Smooth muscle cell (in vitro differentiated cells): ENCODE data around the gene ADAM19. TPM values are rescaled to one million over a fixed set of nuclear protein-coding genes. Genes with fewer than 3 reads are reported as not detected.
"Not testable (repeated sequence)": the region's sequence is repeated elsewhere in the genome, so short reads cannot be mapped to it uniquely, and the experiment has no call there.

Experiments used
- DNase-seq: peaks from one replicate; lab custom pipeline; 2025; ENCODE audit not compliant: unreplicated experiment; lab: John Stamatoyannopoulos, UW
- H2AFZ ChIP-seq: fragments of 200-600 bp; sonication (generic); 2 replicates; pipeline ENCODE4 v1.6.0; 2016; ENCODE audit warnings: antibody characterized with exemption, low read depth, mild to moderate bottlenecking
- H3F3A ChIP-seq: fragments of 200-600 bp; sonication (generic); 2 replicates; pipeline ENCODE4 v1.6.0; 2017; ENCODE audit warnings: antibody characterized with exemption, low read depth
- H3K27ac ChIP-seq: fragments of 200-600 bp; sonication (generic); 2 replicates; pipeline ENCODE4 v1.5.1; 2016; ENCODE audit warnings: low read depth, mild to moderate bottlenecking
- H3K27me3 ChIP-seq: fragments of 200-600 bp; sonication (generic); 2 replicates; pipeline ENCODE4 v1.6.1; 2016; ENCODE audit warnings: low read depth, mild to moderate bottlenecking
- H3K36me3 ChIP-seq: fragments of 200-600 bp; sonication (generic); 2 replicates; pipeline ENCODE4 v1.5.1; 2016; ENCODE audit warnings: low read depth
- H3K4me1 ChIP-seq: fragments of 200-600 bp; sonication (generic); 2 replicates; pipeline ENCODE4 v1.5.1; 2016; ENCODE audit warnings: low read depth
- H3K4me2 ChIP-seq: fragments of 200-600 bp; sonication (generic); 2 replicates; pipeline ENCODE4 v1.6.0; 2016; ENCODE audit warnings: mild to moderate bottlenecking
- H3K4me3 ChIP-seq: fragments of 200-600 bp; sonication (generic); 2 replicates; pipeline ENCODE4 v1.5.1; 2016; ENCODE audit warnings: mild to moderate bottlenecking
- H3K79me2 ChIP-seq: fragments of 200-600 bp; sonication (generic); 2 replicates; pipeline ENCODE4 v1.6.0; 2016; ENCODE audit warnings: low read depth, mild to moderate bottlenecking
- H3K9ac ChIP-seq: fragments of 200-600 bp; sonication (generic); 2 replicates; pipeline ENCODE4 v1.6.0; 2016; ENCODE audit warnings: low read depth
- H3K9me3 ChIP-seq: fragments of 200-600 bp; sonication (generic); replicated peaks from 2 replicates; pipeline ENCODE4 v1.5.1; 2016; ENCODE audit warnings: low read depth
- H4K20me1 ChIP-seq: fragments of 200-600 bp; sonication (generic); 2 replicates; pipeline ENCODE4 v1.6.0; 2016; ENCODE audit warnings: low read depth
- CTCF ChIP-seq: fragments of 200-600 bp; sonication (generic); IDR thresholded peaks from 2 replicates; pipeline ENCODE4 v1.5.1; 2017; ENCODE audit warnings: borderline replicate concordance, mild to moderate bottlenecking, antibody characterized with exemption; ENCODE audit not compliant: insufficient read depth, poor library complexity, severe bottlenecking
- WGBS: methylation state at CpG from one replicate; pipeline ENCODE4 v1.1.7; 2016; ENCODE audit warnings: low lambda C conversion rate; 5-methylcytosine and 5-hydroxymethylcytosine counted together
- polyA plus RNA-seq: library from polyadenylated mRNA; unstranded; fragments of >200 nt; fragmentation: Nextera tagmentation; extraction: Ambion mirVana; gene quantifications from 2 replicates; pipeline ENCODE4 v1.2.1, GENCODE V29; 2016
- total RNA-seq: library from RNA; depleted of rRNA; stranded (reverse); fragments of >200 nt; gene quantifications from 2 replicates; pipeline ENCODE4 v1.2.3, GENCODE V29; 2014

Gene ADAM19
- total and polyA plus RNA-seq, 2 experiments from 2014 or later, result 62.2 to 112 TPM

GRCh38 chr5:157486221-157486681, 89.3 kb downstream of the ADAM19 start:
- Histone ChIP-seq H3K36me3 (peaks cover 9% of the 10 kb centered on the region), H3K4me1 (no peaks in the 10 kb centered on the region), H3K4me2 (no peak overlapping the region), H3K79me2 (no peaks in the 10 kb centered on the region), H3F3A (no peaks in the 10 kb centered on the region), H2AFZ (no peak overlapping the region), H3K27me3 (no peaks in the 10 kb centered on the region), H3K27ac (no peak overlapping the region), H3K9ac (no peak overlapping the region), H3K9me3 (no peaks in the 10 kb centered on the region), H4K20me1 (peaks cover 21% of the 10 kb centered on the region), H3K4me3 (no peak overlapping the region)
- DNase-seq, result no peak
- no peak for TF ChIP-seq CTCF
- WGBS, result 96% methylated on average over 8 of the region's 8 CpGs

GRCh38 chr5:157485811-157486210, 89.8 kb downstream of the ADAM19 start:
- no peak overlapping the region for H3K4me2 ChIP-seq
- H3K27ac ChIP-seq, result no peak overlapping the region
- TF ChIP-seq CTCF, result no peak
- H2AFZ ChIP-seq, result no peak overlapping the region
- H3K36me3 ChIP-seq, result peaks cover 9% of the 10 kb centered on the region
- 93% methylated on average over 3 of the region's 3 CpGs for WGBS
- H3K27me3 ChIP-seq, result no peaks in the 10 kb centered on the region
- peaks cover 21% of the 10 kb centered on the region for H4K20me1 ChIP-seq
- no peaks in the 10 kb centered on the region for H3K4me1 ChIP-seq
- no peaks in the 10 kb centered on the region for H3K79me2 ChIP-seq
- DNase-seq, result no peak
- no peaks in the 10 kb centered on the region for H3F3A ChIP-seq
- no peaks in the 10 kb centered on the region for H3K9me3 ChIP-seq
- no peak overlapping the region for H3K9ac ChIP-seq
- H3K4me3 ChIP-seq, result no peak overlapping the region

GRCh38 chr5:157485340-157485739, 90.2 kb downstream of the ADAM19 start:
- Histone ChIP-seq H3K4me1 (no peaks in the 10 kb centered on the region), H2AFZ (no peak overlapping the region), H3K4me2 (no peak overlapping the region), H3K27ac (no peak overlapping the region), H3K79me2 (no peaks in the 10 kb centered on the region), H3K9me3 (no peaks in the 10 kb centered on the region), H3K27me3 (no peaks in the 10 kb centered on the region), H3K4me3 (no peak overlapping the region), H3K36me3 (peaks cover 9% of the 10 kb centered on the region), H3F3A (no peaks in the 10 kb centered on the region), H4K20me1 (peaks cover 21% of the 10 kb centered on the region), H3K9ac (no peak overlapping the region)
- WGBS, result 100% methylated on average over 2 of the region's 2 CpGs
- DNase-seq, result no peak
- no peak for TF ChIP-seq CTCF

- Histone ChIP-seq H3F3A (no peaks in the 10 kb centered on the region), H3K36me3 (peaks cover 9% of the 10 kb centered on the region), H3K27ac (no peak overlapping the region), H3K9ac (no peak overlapping the region), H3K4me2 (no peak overlapping the region), H3K9me3 (no peaks in the 10 kb centered on the region), H3K4me1 (no peaks in the 10 kb centered on the region), H4K20me1 (peaks cover 21% of the 10 kb centered on the region), H2AFZ (no peak overlapping the region), H3K79me2 (no peaks in the 10 kb centered on the region), H3K27me3 (no peaks in the 10 kb centered on the region), H3K4me3 (no peak overlapping the region)
- DNase-seq, result no peak
- no peak for TF ChIP-seq CTCF
- 89% methylated on average over 5 of the region's 5 CpGs for WGBS
These were observed 90.8 kb downstream of the ADAM19 start for GRCh38 chr5:157484768-157485167.

- not testable (repeated sequence) for DNase-seq, H3K4me3 ChIP-seq, H2AFZ ChIP-seq, H3F3A ChIP-seq, H3K4me2 ChIP-seq, H3K9me3 ChIP-seq, H3K4me1 ChIP-seq, H3K9ac ChIP-seq, H3K79me2 ChIP-seq, H3K36me3 ChIP-seq, H3K27me3 ChIP-seq, H3K27ac ChIP-seq
- H4K20me1 ChIP-seq, result peaks cover 21% of the 10 kb centered on the region
- 94% methylated on average over 2 of the region's 2 CpGs for WGBS
These were observed 92.9 kb downstream of the ADAM19 start for GRCh38 chr5:157482702-157483101.
